HEK293 (cell line): ENCODE measurements around the gene PLAC1.

ENCODE experiments used
- CTCF ChIA-PET: fragments of 350-600 bp; formaldehyde crosslinking; extraction: SDS; loops from one replicate; lab custom pipeline; 2021; ENCODE audit warnings: antibody characterized with exemption; lab: Yijun Ruan, JAX
- POLR2A ChIA-PET: fragments of 300-600 bp; formaldehyde crosslinking; extraction: SDS; loops from one replicate; lab custom pipeline; 2020; ENCODE audit warnings: antibody characterized with exemption, inconsistent platforms; lab: Yijun Ruan, JAX
- H3K27ac ChIP-seq: fragments of 200-500 bp; sonication (Bioruptor generic); 2 replicates; pipeline ENCODE4 v1.5.1; 2014; ENCODE audit warnings: low read depth, low read length, control low read depth, inconsistent platforms; ENCODE audit errors: extremely low read depth
- H3K36me3 ChIP-seq, 2 experiments: fragments of 200-500 bp in 1 of 2; sonication (Bioruptor generic) in 1 of 2; 1 replicate in 1 of 2; 2 replicates in 1 of 2; pipeline ENCODE4 v1.5.1; 2014 to 2017; ENCODE audit warnings: inconsistent platforms in 2 of 2, low read length in 2 of 2; ENCODE audit not compliant: control insufficient read depth in 2 of 2, insufficient read depth in 1 of 2
- H3K4me1 ChIP-seq: fragments of 200-500 bp; sonication (Bioruptor generic); 2 replicates; pipeline ENCODE4 v1.5.1; 2014; ENCODE audit warnings: mild to moderate bottlenecking, low read length, inconsistent platforms; ENCODE audit not compliant: control insufficient read depth, insufficient read depth
- H3K4me3 ChIP-seq: 2 replicates; pipeline ENCODE4 v1.5.1; 2011; ENCODE audit warnings: low read depth, mild to moderate bottlenecking, control low read depth, low read length, moderate library complexity
- H3K9me3 ChIP-seq: fragments of 200-500 bp; sonication (Bioruptor generic); 2 replicates; pipeline ENCODE4 v1.5.1; 2014; ENCODE audit warnings: low read depth, low read length, inconsistent platforms; ENCODE audit not compliant: control insufficient read depth, insufficient read depth
- FEZF1 ChIP-seq: fragments of 450-650 bp; formaldehyde crosslinking; IDR thresholded peaks from 2 replicates; pipeline ENCODE4 v1.5.1; 2016; ENCODE audit warnings: missing biosample characterization, missing genetic modification characterization
- GLIS2 ChIP-seq: fragments of 450-650 bp; formaldehyde crosslinking; IDR thresholded peaks from 2 replicates; pipeline ENCODE4 v1.5.1; 2016; ENCODE audit warnings: missing biosample characterization, missing genetic modification characterization
- MYNN ChIP-seq: fragments of 450-650 bp; formaldehyde crosslinking; IDR thresholded peaks from 2 replicates; pipeline ENCODE4 v1.5.1; 2016; ENCODE audit warnings: missing biosample characterization, missing genetic modification characterization, borderline replicate concordance
- REPIN1 ChIP-seq: fragments of 450-650 bp; formaldehyde crosslinking; IDR thresholded peaks from 2 replicates; pipeline ENCODE4 v1.5.1; 2017; ENCODE audit warnings: missing biosample characterization, missing genetic modification characterization, low read depth
- ZBTB10 ChIP-seq: fragments of 450-650 bp; formaldehyde crosslinking; IDR thresholded peaks from 2 replicates; pipeline ENCODE4 v1.5.1; 2016; ENCODE audit warnings: missing biosample characterization, missing genetic modification characterization
- ZBTB6 ChIP-seq: fragments of 450-650 bp; formaldehyde crosslinking; IDR thresholded peaks from 2 replicates; pipeline ENCODE4 v1.5.1; 2017; ENCODE audit warnings: missing biosample characterization, missing genetic modification characterization
- ZNF133 ChIP-seq: fragments of 450-650 bp; formaldehyde crosslinking; IDR thresholded peaks from 2 replicates; pipeline ENCODE4 v1.5.1; 2016; ENCODE audit warnings: missing biosample characterization, missing genetic modification characterization
- ZNF157 ChIP-seq: fragments of 450-650 bp; formaldehyde crosslinking; IDR thresholded peaks from 2 replicates; pipeline ENCODE4 v1.5.1; 2016; ENCODE audit warnings: missing biosample characterization, missing genetic modification characterization
- ZNF169 ChIP-seq: fragments of 450-650 bp; formaldehyde crosslinking; IDR thresholded peaks from 2 replicates; pipeline ENCODE4 v1.5.1; 2016; ENCODE audit warnings: missing biosample characterization, missing genetic modification characterization
- ZNF175 ChIP-seq: fragments of 450-650 bp; formaldehyde crosslinking; IDR thresholded peaks from 2 replicates; pipeline ENCODE4 v1.5.1; 2016; ENCODE audit warnings: missing biosample characterization, missing genetic modification characterization
- ZNF311 ChIP-seq: fragments of 450-650 bp; formaldehyde crosslinking; IDR thresholded peaks from 2 replicates; pipeline ENCODE4 v1.5.1; 2017; ENCODE audit warnings: missing biosample characterization, missing genetic modification characterization, borderline replicate concordance
- ZNF37A ChIP-seq: fragments of 450-650 bp; IDR thresholded peaks from 2 replicates; pipeline ENCODE4 v1.5.1; 2018; ENCODE audit warnings: missing biosample characterization, missing genetic modification characterization
- ZNF404 ChIP-seq: fragments of 450-650 bp; formaldehyde crosslinking; IDR thresholded peaks from 2 replicates; pipeline ENCODE4 v1.5.1; 2017; ENCODE audit warnings: missing biosample characterization, missing genetic modification characterization
- ZNF433 ChIP-seq: fragments of 450-650 bp; formaldehyde crosslinking; IDR thresholded peaks from 2 replicates; pipeline ENCODE4 v1.5.1; 2016; ENCODE audit warnings: missing biosample characterization, missing genetic modification characterization, low read depth
- ZNF658 ChIP-seq: fragments of 450-650 bp; formaldehyde crosslinking; IDR thresholded peaks from 2 replicates; pipeline ENCODE4; 2016; ENCODE audit warnings: missing biosample characterization, missing genetic modification characterization
- ZNF701 ChIP-seq: fragments of 450-650 bp; formaldehyde crosslinking; IDR thresholded peaks from 2 replicates; pipeline ENCODE4 v1.5.1; 2016; ENCODE audit warnings: missing biosample characterization, missing genetic modification characterization
- ZNF768 ChIP-seq: fragments of 450-650 bp; formaldehyde crosslinking; IDR thresholded peaks from 2 replicates; pipeline ENCODE4 v1.5.1; 2018; ENCODE audit warnings: missing biosample characterization, mild to moderate bottlenecking, missing genetic modification characterization
- ZXDB ChIP-seq: fragments of 450-650 bp; formaldehyde crosslinking; IDR thresholded peaks from 2 replicates; pipeline ENCODE4 v1.5.1; 2016; ENCODE audit warnings: missing biosample characterization, missing genetic modification characterization
- TF ChIP-seq, protein P1 (sequence below): fragments of 450-650 bp; formaldehyde crosslinking; IDR thresholded peaks from 2 replicates; pipeline ENCODE4 v1.5.1; 2016; ENCODE audit warnings: missing biosample characterization, missing genetic modification characterization
- TF ChIP-seq, protein P2 (sequence below): fragments of 450-650 bp; formaldehyde crosslinking; IDR thresholded peaks from 2 replicates; pipeline ENCODE4 v1.5.1; 2017; ENCODE audit warnings: missing biosample characterization, mild to moderate bottlenecking, missing genetic modification characterization, moderate library complexity
- TF ChIP-seq, protein P3 (sequence below): fragments of 450-650 bp; formaldehyde crosslinking; IDR thresholded peaks from 2 replicates; pipeline ENCODE4; 2016; ENCODE audit warnings: missing biosample characterization, missing genetic modification characterization

PLAC1 gene

DNA sequence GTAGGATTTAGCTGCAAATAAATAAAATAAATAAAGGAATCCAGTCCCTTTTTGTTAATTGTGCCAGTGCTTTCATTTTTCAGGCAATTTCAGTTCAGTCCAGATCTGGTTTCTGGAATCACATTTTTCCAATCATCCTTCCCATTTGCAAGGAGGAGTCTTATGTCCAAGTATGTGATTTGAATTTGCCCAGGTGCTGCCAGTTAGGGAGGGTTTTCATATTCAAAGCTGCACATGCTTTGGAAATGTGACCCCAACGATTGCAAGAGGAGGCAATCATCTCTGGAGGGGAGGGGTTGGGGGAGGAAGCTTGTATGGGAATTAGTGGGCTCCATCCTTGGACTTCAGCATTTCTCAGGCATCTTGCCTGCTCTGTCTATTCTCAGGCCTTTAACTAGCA, 4.4 kb downstream of the PLAC1 start:
- Histone ChIP-seq H3K36me3 (no peaks in the 10 kb centered on the region), H3K4me1 (no peaks in the 10 kb centered on the region), H3K4me3 (no peak overlapping the region), H3K27ac (no peak overlapping the region), H3K9me3 (no peaks in the 10 kb centered on the region)
- POLR2A ChIA-PET: no interaction called here
- CTCF ChIA-PET: interaction anchor here (0.7 kb wide), 1 partner anchor 9 kb away, joined by 3 read pairs; no protein-coding TSS in a partner anchor
- TF ChIP-seq ZNF37A (tag by site-specific recombination) (no peak), ZNF133 (no peak), ZNF175 (tag by site-specific recombination) (no peak), ZNF768 (tag by site-specific recombination) (no peak), ZNF658 (tag by site-specific recombination) (no peak)

DNA sequence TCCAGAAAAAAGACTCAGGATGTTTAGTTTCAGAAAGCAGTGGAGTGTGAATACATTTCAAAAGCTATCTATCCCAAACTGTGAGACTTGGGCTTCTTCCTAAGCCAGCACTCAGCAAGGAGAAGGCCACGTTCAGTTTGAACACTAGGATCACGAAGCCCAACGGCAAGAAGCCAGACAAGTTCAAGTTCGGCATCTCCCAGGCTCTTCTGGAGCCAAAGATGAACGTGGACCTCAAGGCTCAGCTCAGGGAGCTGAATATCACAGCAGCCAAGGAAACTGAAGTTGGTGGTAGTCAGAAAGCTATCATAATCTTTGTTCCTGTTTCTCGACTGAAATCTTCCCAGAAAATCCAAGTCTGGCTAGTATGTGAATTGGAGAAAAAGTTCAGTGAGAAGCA, 7.6 kb downstream of the PLAC1 start:
- ChIA-PET CTCF (interaction anchor here (0.7 kb wide), 1 partner anchor 623 kb away, joined by 3 read pairs; no protein-coding TSS in a partner anchor), POLR2A (no interaction called here)
- H3K27ac ChIP-seq: no peak overlapping the region
- H3K36me3 ChIP-seq: no peaks in the 10 kb centered on the region
- TF ChIP-seq ZNF311 (no peak), FEZF1 (tag by site-specific recombination) (no peak)
- TF ChIP-seq, protein P1, sequence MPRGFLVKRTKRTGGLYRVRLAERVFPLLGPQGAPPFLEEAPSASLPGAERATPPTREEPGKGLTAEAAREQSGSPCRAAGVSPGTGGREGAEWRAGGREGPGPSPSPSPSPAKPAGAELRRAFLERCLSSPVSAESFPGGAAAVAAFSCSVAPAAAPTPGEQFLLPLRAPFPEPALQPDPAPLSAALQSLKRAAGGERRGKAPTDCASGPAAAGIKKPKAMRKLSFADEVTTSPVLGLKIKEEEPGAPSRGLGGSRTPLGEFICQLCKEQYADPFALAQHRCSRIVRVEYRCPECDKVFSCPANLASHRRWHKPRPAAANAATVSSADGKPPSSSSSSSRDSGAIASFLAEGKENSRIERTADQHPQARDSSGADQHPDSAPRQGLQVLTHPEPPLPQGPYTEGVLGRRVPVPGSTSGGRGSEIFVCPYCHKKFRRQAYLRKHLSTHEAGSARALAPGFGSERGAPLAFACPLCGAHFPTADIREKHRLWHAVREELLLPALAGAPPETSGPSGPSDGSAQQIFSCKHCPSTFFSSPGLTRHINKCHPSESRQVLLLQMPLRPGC (tag by site-specific recombination): no peak
- TF ChIP-seq, protein P2, sequence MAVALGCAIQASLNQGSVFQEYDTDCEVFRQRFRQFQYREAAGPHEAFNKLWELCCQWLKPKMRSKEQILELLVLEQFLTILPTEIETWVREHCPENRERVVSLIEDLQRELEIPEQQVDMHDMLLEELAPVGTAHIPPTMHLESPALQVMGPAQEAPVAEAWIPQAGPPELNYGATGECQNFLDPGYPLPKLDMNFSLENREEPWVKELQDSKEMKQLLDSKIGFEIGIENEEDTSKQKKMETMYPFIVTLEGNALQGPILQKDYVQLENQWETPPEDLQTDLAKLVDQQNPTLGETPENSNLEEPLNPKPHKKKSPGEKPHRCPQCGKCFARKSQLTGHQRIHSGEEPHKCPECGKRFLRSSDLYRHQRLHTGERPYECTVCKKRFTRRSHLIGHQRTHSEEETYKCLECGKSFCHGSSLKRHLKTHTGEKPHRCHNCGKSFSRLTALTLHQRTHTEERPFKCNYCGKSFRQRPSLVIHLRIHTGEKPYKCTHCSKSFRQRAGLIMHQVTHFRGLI: 0 out of 2 replicates have a peak, but pooled peaks have one; percentile 36
- TF ChIP-seq, all 188 proteins: peak for 1
- Histone ChIP-seq H3K4me3 (no peak overlapping the region), H3K9me3 (no peaks in the 10 kb centered on the region), H3K4me1 (no peaks in the 10 kb centered on the region)

DNA sequence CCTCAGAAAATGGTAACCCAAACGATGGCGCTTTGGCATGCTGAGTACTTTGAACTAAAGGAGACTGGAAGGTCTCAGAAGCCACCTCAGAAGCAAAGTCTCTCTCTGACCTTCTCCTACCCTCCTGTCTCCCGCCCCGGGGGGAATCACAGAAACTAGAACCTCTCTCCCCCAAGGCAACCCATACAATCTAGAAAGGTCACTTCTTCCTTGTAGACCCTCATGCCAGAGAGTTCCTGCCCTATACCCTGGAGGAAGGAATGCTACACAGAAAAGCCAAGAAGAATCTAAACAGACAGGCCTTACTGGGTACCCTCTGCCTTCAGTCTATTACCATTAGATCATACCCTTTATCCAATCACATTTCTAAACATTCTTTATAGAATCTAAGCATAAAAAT, 8.5 kb downstream of the PLAC1 start:
- ChIA-PET POLR2A (no interaction called here), CTCF (no interaction called here)
- TF ChIP-seq, protein P3, sequence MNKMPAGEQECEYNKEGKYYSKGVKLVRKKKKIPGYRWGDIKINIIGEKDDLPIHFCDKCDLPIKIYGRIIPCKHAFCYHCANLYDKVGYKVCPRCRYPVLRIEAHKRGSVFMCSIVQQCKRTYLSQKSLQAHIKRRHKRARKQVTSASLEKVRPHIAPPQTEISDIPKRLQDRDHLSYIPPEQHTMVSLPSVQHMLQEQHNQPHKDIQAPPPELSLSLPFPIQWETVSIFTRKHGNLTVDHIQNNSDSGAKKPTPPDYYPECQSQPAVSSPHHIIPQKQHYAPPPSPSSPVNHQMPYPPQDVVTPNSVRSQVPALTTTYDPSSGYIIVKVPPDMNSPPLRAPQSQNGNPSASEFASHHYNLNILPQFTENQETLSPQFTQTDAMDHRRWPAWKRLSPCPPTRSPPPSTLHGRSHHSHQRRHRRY (tag by site-specific recombination): no peak
- TF ChIP-seq REPIN1 (tag by site-specific recombination) (no peak), ZNF701 (tag by site-specific recombination) (no peak), ZBTB10 (tag by site-specific recombination) (no peak), ZNF169 (no peak), ZNF433 (tag by site-specific recombination) (no peak), ZNF157 (no peak), MYNN (tag by site-specific recombination) (no peak), ZXDB (tag by site-specific recombination) (no peak), GLIS2 (tag by site-specific recombination) (no peak), ZNF404 (no peak), ZBTB6 (tag by site-specific recombination) (no peak)

More for the DNA sequence above, 8.5 kb downstream of the PLAC1 start:
- H3K4me3 ChIP-seq: no peak overlapping the region
- H3K36me3 ChIP-seq: no peaks in the 10 kb centered on the region
- H3K9me3 ChIP-seq: no peaks in the 10 kb centered on the region
- no peaks in the 10 kb centered on the region for H3K4me1 ChIP-seq
- H3K27ac ChIP-seq: no peak overlapping the region
